Activated CD8-positive, alpha-beta T cell treated with anti-CD3 and anti-CD28 coated beads for 36 hours (primary cell): Measurements from ENCODE around the gene YWHAE. TPM values are rescaled to one million over a fixed set of nuclear protein-coding genes. Genes with fewer than 3 reads are reported as not detected.

Experiments used
- ATAC-seq: fragments of 200-7000 bp; cut with Tn5 transposase; one replicate; pipeline ENCODE4 v1.10.0; 2021; ENCODE audit warnings: mild to moderate bottlenecking, moderate library complexity
- CTCF ChIA-PET: fragments of 350-600 bp; sonication (Branson Sonifier 250); formaldehyde crosslinking; loops from one replicate; lab custom pipeline; 2021; ENCODE audit warnings: antibody characterized with exemption; lab: Charles Lee
- POLR2A ChIA-PET: fragments of 350-600 bp; sonication (Branson Sonifier 250); formaldehyde crosslinking; loops from one replicate; lab custom pipeline; 2021; ENCODE audit warnings: antibody characterized with exemption; lab: Charles Lee
- DNase-seq: peaks from one replicate; pipeline ENCODE4 v3.0.0-alpha.2; 2020
- H3K27ac Mint-ChIP-seq: one replicate; pipeline ENCODE4 v1.8.0; 2021; ENCODE audit warnings: mild to moderate bottlenecking, mixed read lengths
- H3K27me3 Mint-ChIP-seq: one replicate; pipeline ENCODE4 v1.8.0; 2021; ENCODE audit warnings: mixed read lengths
- H3K36me3 Mint-ChIP-seq: one replicate; pipeline ENCODE4 v1.8.0; 2021; ENCODE audit warnings: low read depth, mixed read lengths
- H3K4me1 Mint-ChIP-seq: one replicate; pipeline ENCODE4 v1.8.0; 2021; ENCODE audit warnings: low read depth, mixed read lengths
- H3K4me3 Mint-ChIP-seq: one replicate; pipeline ENCODE4 v1.8.0; 2021; ENCODE audit warnings: mild to moderate bottlenecking, moderate library complexity, mixed read lengths
- H3K9me3 Mint-ChIP-seq: one replicate; pipeline ENCODE4 v1.8.0; 2021; ENCODE audit warnings: mixed read lengths
- CTCF ChIP-seq: fragments of 200-600 bp; IDR thresholded peaks from one replicate; pipeline ENCODE4 v1.8.0; 2022; ENCODE audit warnings: antibody characterized with exemption, mild to moderate bottlenecking
- intact Hi-C: fragments of 100-400 bp; cut with micrococcal nuclease; formaldehyde crosslinking; loops from one replicate; pipeline ENCODE4 v1.10.0; 2022
- total RNA-seq, 2 experiments: library from RNA; stranded (reverse); gene quantifications; one replicate each; pipeline ENCODE4 v1.2.3, GENCODE V29; 2021

YWHAE gene
- total RNA-seq, 2 experiments from 2014 or later: 425 to 440 TPM

- CTCF ChIA-PET: no interaction called here
- no peaks in the 10 kb centered on the region for H3K9me3 Mint-ChIP-seq
- no peak for DNase-seq
- no peak for ATAC-seq
- intact Hi-C loops: no loop called here
- peaks cover 12% of the 10 kb centered on the region for H3K4me1 Mint-ChIP-seq
- H3K27ac Mint-ChIP-seq: no peak overlapping the region
- no peak for TF ChIP-seq CTCF
- H3K27me3 Mint-ChIP-seq: peaks cover 13% of the 10 kb centered on the region
- no peaks in the 10 kb centered on the region for H3K36me3 Mint-ChIP-seq
- POLR2A ChIA-PET: no interaction called here
- H3K4me3 Mint-ChIP-seq: no peak overlapping the region
Measured at GRCh38 chr17:1301546-1301945, 98.5 kb downstream of the YWHAE start.

GRCh38 chr17:1300371-1300905 lies 99.6 kb downstream of the YWHAE start:
- CTCF ChIA-PET: no interaction called here
- DNase-seq (no peak), ATAC-seq (no peak)
- peaks cover 11% of the 10 kb centered on the region for H3K27me3 Mint-ChIP-seq
- no peak overlapping the region for H3K27ac Mint-ChIP-seq
- intact Hi-C loops: no loop called here
- H3K4me1 Mint-ChIP-seq: peaks cover 17% of the 10 kb centered on the region
- POLR2A ChIA-PET: no interaction called here
- H3K36me3 Mint-ChIP-seq: no peaks in the 10 kb centered on the region
- no peak overlapping the region for H3K4me3 Mint-ChIP-seq
- H3K9me3 Mint-ChIP-seq: no peaks in the 10 kb centered on the region
- no peak for TF ChIP-seq CTCF

- POLR2A ChIA-PET: no interaction called here
- intact Hi-C loops: no loop called here
- CTCF ChIA-PET: interaction anchor here (1.0 to 1.8 kb wide), 2 partner anchors 33 to 234 kb away, joined by 4 to 5 read pairs; no protein-coding TSS in a partner anchor
Measured at GRCh38 chr17:1299552-1300370, 100.3 kb downstream of the YWHAE start.

GRCh38 chr17:1298606-1299005 lies 101.4 kb downstream of the YWHAE start:
- Mint-ChIP-seq H3K4me1 (peaks cover 32% of the 10 kb centered on the region), H3K4me3 (no peak overlapping the region), H3K27me3 (peaks cover 9% of the 10 kb centered on the region), H3K9me3 (peaks cover under 1% of the 10 kb centered on the region), H3K36me3 (peaks cover under 1% of the 10 kb centered on the region), H3K27ac (no peak overlapping the region)
- intact Hi-C loops: no loop called here
- CTCF ChIA-PET: interaction anchor here (1.0 to 1.8 kb wide), 3 partner anchors 28 to 235 kb away, joined by 3 to 5 read pairs (median 4); no protein-coding TSS in a partner anchor
- no peak for TF ChIP-seq CTCF
- DNase-seq (peak; percentile 66), ATAC-seq (peak; percentile 62)
- POLR2A ChIA-PET: interaction anchor here (1.1 kb wide), 1 partner anchor 183 kb away, joined by 3 read pairs; no protein-coding TSS in a partner anchor

More at GRCh38 chr17:1299552-1300370, 100.3 kb downstream of the YWHAE start:
- Mint-ChIP-seq H3K9me3 (no peaks in the 10 kb centered on the region), H3K4me1 (peaks cover 23% of the 10 kb centered on the region), H3K36me3 (no peaks in the 10 kb centered on the region), H3K27ac (no peak overlapping the region), H3K4me3 (no peak overlapping the region), H3K27me3 (peaks cover 9% of the 10 kb centered on the region)
- DNase-seq: no peak
- no peak for ATAC-seq
- TF ChIP-seq CTCF: no peak

Other genes with a start within 250 kb of the YWHAE start
- 10 to 100 TPM; 44.4 to 46.6 TPM for gene ABR, start 220.2 kb downstream of the YWHAE start, total RNA-seq
- not detected for gene BHLHA9, start 129.8 kb downstream of the YWHAE start, total RNA-seq
- not detected for gene TRARG1, start 120.6 kb downstream of the YWHAE start, total RNA-seq
- 10 to 100 TPM; 12.1 to 12.9 TPM for gene CRK, start 56.0 kb upstream of the YWHAE start, total RNA-seq
- 10 to 100 TPM; 12.6 to 16.8 TPM for gene MYO1C, start 92.5 kb upstream of the YWHAE start, total RNA-seq
- gene INPP5K, start 116.4 kb upstream of the YWHAE start, total RNA-seq: 10 to 100 TPM; 16.5 to 16.7 TPM
- gene PITPNA, start 162.6 kb upstream of the YWHAE start, total RNA-seq: 10 to 100 TPM; 31.7 to 34.4 TPM
- 1 to 10 TPM; 5.6 to 5.7 TPM for gene SLC43A2, start 228.6 kb upstream of the YWHAE start, total RNA-seq
- 1 to 10 TPM; 3.2 to 4.1 TPM for gene SCARF1, start 245.5 kb upstream of the YWHAE start, total RNA-seq
- 1 to 10 TPM; 5.3 to 6.1 TPM for gene RILP, start 249.6 kb upstream of the YWHAE start, total RNA-seq